ENCODE data around the gene NTNG1. TPM values are rescaled to one million over a fixed set of nuclear protein-coding genes. Genes with fewer than 3 reads are reported as not detected.

Gene NTNG1
- total RNA-seq, 4 donors from 2014 or later: 0.41 to 1.3 TPM; not detected in 2

GRCh38 chr1:107443860-107444259 lies 303.0 kb downstream of the NTNG1 start:
- intact Hi-C loops (cut with DNase I): no loop called here
- 52 to 65% methylated on average over 2 of the region's 2 CpGs for WGBS, 2 donors
- no peaks in the 10 kb centered on the region for H3K36me3 ChIP-seq
- no peaks in the 10 kb centered on the region for H3K9me3 ChIP-seq
- no peak overlapping the region for H3K4me3 ChIP-seq
- TF ChIP-seq CTCF (IDR thresholded peaks at IDR 0.05): no peak
- no peak for TF ChIP-seq POLR2A (IDR thresholded peaks at IDR 0.05)
- no peak for DNase-seq
- H3K27ac ChIP-seq: no peak overlapping the region
- no peaks in the 10 kb centered on the region for H3K4me1 ChIP-seq
- H3K27me3 ChIP-seq: no peaks in the 10 kb centered on the region

DNA sequence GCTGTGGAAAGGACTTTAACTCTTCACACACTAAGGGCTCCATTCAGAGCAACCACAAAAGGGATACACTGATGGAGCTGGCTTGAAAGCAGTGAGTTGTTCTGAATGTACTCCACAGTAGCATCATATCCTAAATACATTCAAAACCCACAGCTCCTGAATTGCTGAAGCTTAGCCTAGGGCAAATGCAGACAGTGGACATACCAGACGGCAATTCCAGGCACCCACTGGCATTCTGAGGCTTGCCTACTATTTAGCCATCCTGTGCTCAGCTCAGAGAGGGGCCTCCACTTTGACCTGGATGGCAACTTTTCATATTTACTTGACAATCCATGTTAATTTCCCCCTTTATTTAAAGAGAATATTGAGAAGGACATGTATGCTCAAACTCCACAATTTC lies 303.5 kb downstream of the NTNG1 start:
- Histone ChIP-seq H3K4me3 (no peak overlapping the region), H3K9me3 (no peaks in the 10 kb centered on the region), H3K27me3 (no peaks in the 10 kb centered on the region), H3K36me3 (no peaks in the 10 kb centered on the region), H3K27ac (no peak overlapping the region), H3K4me1 (no peaks in the 10 kb centered on the region)
- intact Hi-C loops (cut with DNase I): no loop called here
- TF ChIP-seq POLR2A (IDR thresholded peaks at IDR 0.05): no peak
- TF ChIP-seq CTCF (IDR thresholded peaks at IDR 0.05): no peak
- no peak for DNase-seq
- WGBS, 2 donors: 67 to 88% methylated on average over 1 of the region's 1 CpG

DNA sequence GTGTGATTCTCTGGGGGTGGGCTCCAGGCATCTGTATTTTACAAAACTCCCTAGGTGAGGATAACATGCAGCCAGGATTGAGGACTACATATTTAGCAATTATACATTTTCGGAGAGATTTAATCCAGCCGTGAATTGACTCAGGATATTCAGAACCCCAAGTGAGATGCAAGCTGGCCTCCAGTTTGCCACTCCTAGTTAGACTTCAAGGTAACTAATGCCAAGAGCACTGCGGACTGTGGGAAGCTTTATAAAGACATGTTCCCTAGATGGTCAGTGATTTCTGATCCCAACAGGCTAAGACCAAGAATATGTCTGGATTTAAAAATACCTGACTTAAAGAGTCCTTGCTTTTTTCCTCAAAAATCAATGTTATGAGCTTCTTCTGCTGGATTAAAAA lies 308.5 kb downstream of the NTNG1 start:
- DNase-seq: no peak
- Histone ChIP-seq H3K4me1 (no peaks in the 10 kb centered on the region), H3K4me3 (no peak overlapping the region), H3K27me3 (no peaks in the 10 kb centered on the region), H3K9me3 (no peaks in the 10 kb centered on the region), H3K36me3 (no peaks in the 10 kb centered on the region), H3K27ac (no peak overlapping the region)
- 93 to 96% methylated on average over 3 of the region's 3 CpGs for WGBS, 2 donors
- intact Hi-C loops (cut with DNase I): no loop called here
- TF ChIP-seq POLR2A (IDR thresholded peaks at IDR 0.05): no peak
- no peak for TF ChIP-seq CTCF (IDR thresholded peaks at IDR 0.05)

- H3K36me3 ChIP-seq: no peaks in the 10 kb centered on the region
- TF ChIP-seq POLR2A (IDR thresholded peaks at IDR 0.05): no peak
- TF ChIP-seq CTCF (IDR thresholded peaks at IDR 0.05): no peak
- no peaks in the 10 kb centered on the region for H3K27me3 ChIP-seq
- no peaks in the 10 kb centered on the region for H3K4me1 ChIP-seq
- intact Hi-C loops (cut with DNase I): no loop called here
- 61 to 62% methylated on average over 5 of the region's 5 CpGs for WGBS, 2 donors
- H3K4me3 ChIP-seq: no peak overlapping the region
- H3K27ac ChIP-seq: no peak overlapping the region
- DNase-seq: no peak
- H3K9me3 ChIP-seq: no peaks in the 10 kb centered on the region
Observed at GRCh38 chr1:107450899-107451664, 310.2 kb downstream of the NTNG1 start.

- no peak for DNase-seq
- H3K4me3 ChIP-seq: no peak overlapping the region
- WGBS, 2 donors: 61 to 89% methylated on average over 2 of the region's 2 CpGs
- TF ChIP-seq CTCF (IDR thresholded peaks at IDR 0.05) (no peak), POLR2A (IDR thresholded peaks at IDR 0.05) (no peak)
- H3K27me3 ChIP-seq: no peaks in the 10 kb centered on the region
- intact Hi-C loops (cut with DNase I): no loop called here
- H3K9me3 ChIP-seq: no peaks in the 10 kb centered on the region
- no peaks in the 10 kb centered on the region for H3K4me1 ChIP-seq
- no peaks in the 10 kb centered on the region for H3K36me3 ChIP-seq
- H3K27ac ChIP-seq: no peak overlapping the region
Observed at GRCh38 chr1:107451715-107452114, 310.9 kb downstream of the NTNG1 start.

All from esophagus squamous epithelium (tissue), 5 donors.